Regular cardiac myocyte (primary cell): Measurements from ENCODE around the gene NODAL. TPM values are rescaled to one million over a fixed set of nuclear protein-coding genes. Genes with fewer than 3 reads are reported as not detected.

Source experiments
- total RNA-seq: library from RNA; depleted of rRNA; stranded (reverse); fragments of >200 nt; gene quantifications from 2 replicates; pipeline ENCODE4 v1.2.3, GENCODE V29; 2014

Gene NODAL
- total RNA-seq = not detected in 2 replicates

GRCh38 chr10:70441161-70441894, at the start of gene NODAL:
TSS of gene NODAL (minus strand) at chr10:70441681. CDS start at chr10:70441667, 14 bp downstream.

DNA sequence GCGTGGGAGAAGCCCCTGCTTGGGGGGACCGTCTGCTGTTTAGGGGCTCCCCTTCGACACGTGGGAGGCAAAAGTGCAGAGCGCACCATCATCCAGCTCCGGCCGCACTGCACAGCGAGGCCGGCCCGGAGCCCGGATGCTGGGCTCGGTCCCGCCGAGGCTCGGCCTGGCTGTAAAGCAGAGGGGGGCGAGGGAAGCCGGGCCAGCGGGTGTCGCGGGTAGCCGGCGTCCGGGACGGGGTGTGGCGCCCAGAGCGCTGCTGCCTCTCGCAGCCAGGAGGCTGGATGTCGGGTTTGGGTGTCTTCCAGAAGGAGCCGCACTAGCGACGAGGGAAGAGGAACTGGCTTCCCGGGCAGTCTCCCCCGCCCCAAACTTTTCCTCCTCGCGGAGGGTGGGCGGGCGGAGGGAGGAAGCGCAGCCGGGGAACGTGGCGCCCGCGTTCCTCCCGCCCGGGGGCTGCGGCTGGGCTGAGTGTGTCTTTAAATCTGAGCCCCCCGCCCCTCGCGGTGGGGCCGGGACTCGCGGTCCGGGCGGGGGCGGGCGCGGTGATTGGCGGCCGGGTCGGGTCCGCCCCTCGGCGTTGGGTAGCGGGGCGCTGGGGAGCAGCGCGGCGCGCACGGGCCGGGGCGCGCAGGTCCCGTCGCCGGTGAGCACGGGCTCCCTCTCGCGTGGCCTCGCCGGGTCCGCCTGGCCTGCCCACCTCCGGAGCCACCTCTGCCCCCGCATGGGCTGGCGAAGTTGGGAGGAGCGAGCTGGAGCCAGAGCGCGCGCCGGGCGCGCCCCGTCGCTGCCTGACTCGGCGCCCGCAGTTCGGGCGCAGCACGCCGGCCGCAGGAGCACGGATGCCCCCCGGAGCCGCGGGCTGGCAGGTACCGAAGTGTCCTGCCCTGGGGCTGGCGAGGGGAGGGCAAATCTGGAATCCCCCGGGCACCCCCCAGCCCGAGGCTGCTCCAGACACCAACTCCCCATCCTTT, 37.0 kb upstream of the NODAL start, which contains the start of gene PALD1:
PALD1 (plus strand) TSS at position 577 of the 974 bp plus-strand sequence. CDS start 47,185 bp downstream, outside the sequence.

DNA sequence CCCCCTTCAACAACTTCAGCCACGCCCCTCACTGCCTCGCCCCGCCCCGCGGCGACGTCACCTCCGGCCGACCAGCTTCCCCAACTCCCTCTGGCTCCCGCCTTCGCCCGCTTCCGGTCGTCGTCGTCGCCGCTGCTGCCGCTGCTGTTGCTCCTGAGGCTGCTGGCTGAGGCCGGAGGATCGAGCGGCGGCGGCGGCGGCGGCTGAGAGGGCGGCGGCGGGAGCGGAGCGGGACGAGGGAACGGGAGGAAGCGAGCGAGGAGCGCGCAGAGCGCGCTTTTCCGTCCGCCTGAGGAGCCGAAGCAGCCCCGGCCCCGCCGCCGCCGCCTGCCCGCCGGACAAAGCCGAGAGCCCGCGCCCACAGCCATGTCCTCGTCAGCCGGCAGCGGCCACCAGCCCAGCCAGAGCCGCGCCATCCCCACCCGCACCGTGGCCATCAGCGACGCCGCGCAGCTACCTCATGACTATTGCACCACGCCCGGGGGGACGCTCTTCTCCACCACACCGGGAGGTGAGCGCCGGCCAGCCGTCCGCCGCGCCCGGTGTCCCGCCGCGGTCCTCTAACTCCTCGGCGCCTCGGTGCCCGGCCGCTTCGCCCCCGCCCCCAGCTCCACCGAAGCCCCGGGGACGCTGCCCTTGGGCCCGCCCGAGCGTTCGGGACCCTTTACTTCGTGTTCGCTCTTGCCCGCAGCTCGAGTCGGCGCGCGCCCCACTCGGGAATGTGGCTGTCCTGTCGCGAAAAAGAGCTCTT, 37.3 kb downstream of the NODAL start, which contains the start of gene EIF4EBP2:
EIF4EBP2 (plus strand) TSS at position 110 of the 751 bp plus-strand sequence; CDS start at position 367, 257 bp downstream.

Other genes starting within 250 kb of the NODAL start
- 193 and 244 TPM in 2 replicates for gene PPA1, start 208.3 kb downstream of the NODAL start, total RNA-seq
- gene NPFFR1, start 157.7 kb downstream of the NODAL start, total RNA-seq = under 0.01 TPM in 1 of 2 replicates, not detected in the other
- 6.5 and 8.5 TPM in 2 replicates for gene LRRC20, start 59.1 kb downstream of the NODAL start, total RNA-seq
- gene EIF4EBP2, start 37.5 kb downstream of the NODAL start, total RNA-seq = 24.5 and 24.7 TPM in 2 replicates
- gene PALD1, start 37.1 kb upstream of the NODAL start, total RNA-seq = 0.19 and 0.56 TPM in 2 replicates
- gene PRF1, start 161.1 kb upstream of the NODAL start, total RNA-seq = not detected in 2 replicates
- 1.9 and 4.2 TPM in 2 replicates for gene ADAMTS14, start 230.8 kb upstream of the NODAL start, total RNA-seq